Measurements from ENCODE around the gene DHX32.

DNA sequence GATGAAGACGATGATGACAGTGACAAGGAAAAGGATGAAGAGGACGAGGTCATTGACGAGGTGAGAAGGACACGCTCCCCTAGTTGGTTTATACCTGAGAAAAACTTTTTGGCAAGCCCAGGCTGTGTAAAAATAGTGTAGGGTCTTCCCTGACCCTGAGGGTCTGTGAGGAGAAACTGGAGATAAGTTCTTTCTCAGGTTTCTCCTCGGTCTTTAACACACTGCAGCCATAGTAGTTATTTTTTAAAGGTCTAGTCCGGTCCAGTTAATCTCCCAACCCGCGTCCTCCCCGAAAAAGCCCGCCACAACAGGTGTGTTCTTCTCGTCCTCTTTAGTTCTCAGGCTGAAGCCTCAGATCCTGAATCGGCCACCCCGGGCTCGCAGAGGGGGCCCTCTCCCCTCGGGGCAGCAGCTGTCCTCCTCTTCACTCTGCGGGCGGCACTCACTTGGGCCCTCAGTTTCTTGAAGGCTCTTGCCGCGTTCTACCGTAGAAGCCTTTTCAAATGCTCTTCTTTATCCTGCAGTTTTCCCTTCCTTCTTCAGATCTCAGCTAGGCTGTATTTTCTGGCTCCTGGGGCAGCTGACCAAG lies 57.3 kb downstream of the DHX32 start:
- TF ChIP-seq CTCF (IDR thresholded peaks at IDR 0.05): no peak
- TF ChIP-seq EP300 (IDR thresholded peaks at IDR 0.05; ENCODE audit: borderline replicate concordance in 1 of 2, low read depth in 1 of 2, low read length in 1 of 2): no peak
- TF ChIP-seq RAD21 (IDR thresholded peaks at IDR 0.05; ENCODE audit: low read length): no peak
- TF ChIP-seq, protein P1, sequence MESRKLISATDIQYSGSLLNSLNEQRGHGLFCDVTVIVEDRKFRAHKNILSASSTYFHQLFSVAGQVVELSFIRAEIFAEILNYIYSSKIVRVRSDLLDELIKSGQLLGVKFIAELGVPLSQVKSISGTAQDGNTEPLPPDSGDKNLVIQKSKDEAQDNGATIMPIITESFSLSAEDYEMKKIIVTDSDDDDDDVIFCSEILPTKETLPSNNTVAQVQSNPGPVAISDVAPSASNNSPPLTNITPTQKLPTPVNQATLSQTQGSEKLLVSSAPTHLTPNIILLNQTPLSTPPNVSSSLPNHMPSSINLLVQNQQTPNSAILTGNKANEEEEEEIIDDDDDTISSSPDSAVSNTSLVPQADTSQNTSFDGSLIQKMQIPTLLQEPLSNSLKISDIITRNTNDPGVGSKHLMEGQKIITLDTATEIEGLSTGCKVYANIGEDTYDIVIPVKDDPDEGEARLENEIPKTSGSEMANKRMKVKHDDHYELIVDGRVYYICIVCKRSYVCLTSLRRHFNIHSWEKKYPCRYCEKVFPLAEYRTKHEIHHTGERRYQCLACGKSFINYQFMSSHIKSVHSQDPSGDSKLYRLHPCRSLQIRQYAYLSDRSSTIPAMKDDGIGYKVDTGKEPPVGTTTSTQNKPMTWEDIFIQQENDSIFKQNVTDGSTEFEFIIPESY (IDR thresholded peaks at IDR 0.05; ENCODE audit: borderline replicate concordance, low read depth): no peak
- TF ChIP-seq GABPA (IDR thresholded peaks at IDR 0.05; ENCODE audit: low read depth): no peak
- TF ChIP-seq EZH2phosphoT487 (IDR thresholded peaks at IDR 0.05; ENCODE audit: borderline replicate concordance, low read depth): no peak
- no peak for TF ChIP-seq RCOR1 (IDR thresholded peaks at IDR 0.05; ENCODE audit: low read length)
- TF ChIP-seq CHD2 (IDR thresholded peaks at IDR 0.05; ENCODE audit: low read length, partially characterized antibody): no peak
- TF ChIP-seq REST (IDR thresholded peaks at IDR 0.05; ENCODE audit: low read depth, low read length): no peak
- TF ChIP-seq JUND (IDR thresholded peaks at IDR 0.05): no peak
- TF ChIP-seq, protein P2, sequence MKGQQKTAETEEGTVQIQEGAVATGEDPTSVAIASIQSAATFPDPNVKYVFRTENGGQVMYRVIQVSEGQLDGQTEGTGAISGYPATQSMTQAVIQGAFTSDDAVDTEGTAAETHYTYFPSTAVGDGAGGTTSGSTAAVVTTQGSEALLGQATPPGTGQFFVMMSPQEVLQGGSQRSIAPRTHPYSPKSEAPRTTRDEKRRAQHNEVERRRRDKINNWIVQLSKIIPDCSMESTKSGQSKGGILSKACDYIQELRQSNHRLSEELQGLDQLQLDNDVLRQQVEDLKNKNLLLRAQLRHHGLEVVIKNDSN (IDR thresholded peaks at IDR 0.05; ENCODE audit: borderline replicate concordance, low read depth): no peak
- no peak for TF ChIP-seq SMC3 (IDR thresholded peaks at IDR 0.05; ENCODE audit: low read depth, low read length)
- TF ChIP-seq TCF12 (IDR thresholded peaks at IDR 0.05): no peak
- no peak for TF ChIP-seq MAX (IDR thresholded peaks at IDR 0.05; ENCODE audit: low read depth)
